SW 1271 (cell line): ENCODE data around the gene LAMA5.

Experiments used
- DNase-seq, 2 experiments: peaks; one replicate each; lab custom pipeline; 2025; lab: John Stamatoyannopoulos, UW

The LAMA5 gene

DNA sequence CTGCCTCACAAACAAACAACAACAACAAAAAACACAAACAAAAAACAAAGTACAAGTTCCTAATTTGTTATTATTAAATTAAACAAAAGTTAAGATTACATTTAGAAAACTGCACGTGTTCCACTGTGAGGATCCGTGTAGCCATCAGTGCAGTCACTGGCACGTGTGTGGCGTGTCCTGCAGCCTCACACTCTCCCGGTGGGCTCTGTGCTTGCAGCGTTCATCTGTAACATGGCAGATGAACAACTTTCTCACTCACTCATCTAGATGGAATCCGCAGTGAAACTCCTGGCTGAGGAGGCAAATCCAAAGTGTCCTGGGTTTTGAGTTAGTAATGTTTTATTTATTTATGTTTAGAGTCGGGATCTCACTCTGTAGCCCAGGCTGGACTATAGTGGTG lies 77.2 kb downstream of the LAMA5 start:
- DNase-seq: no peak

DNA sequence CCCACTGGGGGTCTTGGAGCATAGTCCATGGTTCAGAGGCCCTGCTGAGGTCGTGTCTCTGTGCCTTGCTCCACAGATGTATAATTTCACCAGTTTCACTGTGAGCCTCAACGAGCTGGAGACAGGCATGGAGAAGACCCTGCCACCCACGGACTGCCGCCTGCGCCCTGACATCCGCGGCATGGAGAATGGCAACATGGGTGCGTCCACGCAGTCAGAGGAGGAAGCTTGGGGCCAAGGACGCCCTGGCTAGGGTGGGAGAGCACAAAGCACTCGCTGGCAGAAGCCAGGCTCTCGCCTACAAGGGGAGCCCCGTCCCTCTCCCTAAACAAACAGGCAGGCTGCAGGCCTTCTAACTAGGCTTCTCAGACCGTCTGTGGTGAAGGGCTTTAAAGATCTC lies 78.0 kb downstream of the LAMA5 start:
- DNase-seq: no peak

DNA sequence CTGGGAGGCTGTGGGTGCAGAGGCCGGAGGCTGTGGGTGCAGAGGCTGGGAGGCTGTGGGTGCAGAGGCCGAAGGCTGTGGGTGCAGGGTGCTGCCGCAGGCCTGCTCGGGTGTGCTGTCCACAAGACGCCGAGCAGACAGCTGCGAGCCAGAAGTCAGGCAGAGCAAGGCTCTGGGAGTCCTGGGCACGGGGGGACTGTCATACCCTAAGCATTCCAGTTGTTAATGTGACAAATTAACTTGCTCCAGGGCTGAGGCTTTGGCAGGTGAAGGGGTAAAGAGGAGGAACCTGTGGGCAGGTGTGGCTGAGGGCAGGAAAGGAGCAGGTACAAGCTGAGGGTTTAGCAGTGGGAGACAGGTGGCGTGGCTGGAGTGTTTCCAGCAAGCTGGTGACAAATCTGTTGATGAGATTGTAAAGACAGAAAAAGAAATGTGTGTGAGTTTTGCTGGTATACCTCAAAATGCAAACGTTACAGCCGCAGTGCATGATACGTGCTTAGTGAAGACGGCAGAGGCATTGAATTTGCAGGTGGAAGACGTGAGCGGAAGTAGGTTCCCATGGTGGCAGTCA lies 78.5 kb downstream of the LAMA5 start:
- DNase-seq: no peak

DNA sequence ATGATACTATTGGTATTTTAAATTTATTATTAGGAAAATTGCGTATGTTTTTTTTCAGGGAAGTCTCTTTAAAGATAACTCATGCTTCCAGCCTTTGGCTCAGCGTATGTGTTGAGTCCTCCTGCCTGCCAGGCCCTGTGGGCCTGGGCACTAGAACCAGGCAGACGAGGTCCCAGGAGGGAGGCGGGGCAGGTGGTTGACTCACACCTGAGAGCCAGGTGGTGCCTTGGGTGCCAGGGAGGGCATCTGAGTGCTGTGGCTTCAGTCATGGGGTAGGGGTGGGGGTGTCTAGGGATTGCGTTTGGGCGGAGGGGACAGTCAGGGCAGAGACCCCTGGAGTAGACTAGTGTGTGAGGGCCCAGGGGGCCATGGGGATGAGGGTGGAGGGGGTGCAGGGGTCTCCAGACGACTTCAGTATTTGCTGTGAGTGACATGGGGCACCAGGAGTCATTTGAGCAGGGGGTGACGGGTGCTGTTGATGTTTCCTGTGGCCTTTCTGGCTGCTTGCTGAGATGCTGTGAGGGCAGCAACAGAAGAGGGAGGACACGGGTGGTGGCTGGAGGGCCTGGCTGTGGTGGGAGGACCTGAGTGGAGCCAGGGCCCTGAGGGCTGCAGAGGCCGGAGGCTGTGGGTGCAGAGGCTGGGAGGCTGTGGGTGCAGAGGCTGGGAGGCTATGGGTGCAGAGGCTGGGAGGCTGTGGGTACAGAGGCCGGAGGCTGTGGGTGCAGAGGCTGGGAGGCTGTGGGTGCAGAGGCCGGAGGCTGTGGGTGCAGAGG lies 79.2 kb downstream of the LAMA5 start:
- no peak for DNase-seq

DNA sequence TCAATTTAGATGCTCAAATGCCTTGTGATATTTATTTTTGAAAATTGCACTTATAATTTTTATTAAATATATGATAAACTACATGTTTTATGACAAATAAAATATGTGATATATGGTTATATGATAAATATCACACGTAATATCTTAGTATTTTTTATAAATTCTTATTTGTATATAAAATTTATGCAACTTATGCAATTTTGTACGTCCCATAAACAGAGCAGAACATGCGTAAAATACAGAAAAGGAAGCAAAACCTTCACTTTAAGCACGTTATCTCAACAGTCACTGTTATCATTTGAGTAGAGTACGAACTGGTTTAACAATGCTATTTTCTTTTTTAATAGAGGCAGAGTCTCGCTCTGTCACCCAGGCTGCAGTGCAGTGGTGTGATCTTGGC lies 80.0 kb downstream of the LAMA5 start:
- DNase-seq: no peak

DNA sequence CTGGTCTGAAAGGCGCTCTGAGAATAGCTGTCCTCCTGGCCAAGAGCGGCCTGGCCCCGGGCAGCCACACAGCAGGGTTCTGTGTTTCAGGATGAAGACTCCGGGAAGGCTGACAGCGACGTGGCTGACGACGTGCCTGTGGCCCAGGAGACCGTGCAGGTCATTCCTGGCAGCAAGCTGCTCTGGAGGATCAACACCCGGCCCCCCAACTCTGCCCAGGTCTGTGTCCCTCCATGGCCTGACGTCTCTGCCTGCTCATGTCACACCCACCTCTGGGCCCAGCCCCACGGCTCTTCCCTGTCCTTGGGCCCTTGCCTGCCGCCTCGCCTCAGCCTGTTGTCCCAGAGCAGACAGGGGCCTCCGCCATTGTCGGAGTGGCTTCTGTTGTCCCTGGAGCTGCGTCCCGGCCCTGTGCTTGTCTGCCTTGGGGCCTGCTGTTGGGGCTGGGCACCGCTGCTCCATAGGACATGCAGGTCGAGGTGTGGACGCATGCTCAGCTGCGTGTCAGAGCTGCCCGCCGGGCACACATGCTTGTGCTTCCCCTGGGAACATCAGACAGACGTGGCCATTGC lies 80.5 kb downstream of the LAMA5 start:
- no peak for DNase-seq

DNA sequence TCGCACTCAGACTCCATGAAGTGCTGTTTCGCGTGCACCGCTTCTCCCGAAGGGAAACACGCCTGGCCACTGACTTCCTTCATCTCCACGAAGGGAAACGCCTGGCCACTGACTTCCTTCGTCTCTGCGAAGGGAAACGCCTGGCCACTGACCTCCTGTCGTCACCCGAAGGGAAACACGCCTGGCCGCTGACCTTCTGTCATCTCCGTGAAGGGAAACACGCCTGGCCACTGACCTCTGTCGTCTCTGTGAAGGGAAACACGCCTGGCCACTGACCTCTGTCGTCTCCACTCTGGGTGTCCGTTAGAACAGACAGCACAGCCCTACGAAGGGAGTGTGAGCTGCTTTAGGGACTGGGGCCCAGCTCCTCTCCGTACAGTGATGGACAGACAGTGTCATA lies 81.4 kb downstream of the LAMA5 start:
- no peak for DNase-seq

DNA sequence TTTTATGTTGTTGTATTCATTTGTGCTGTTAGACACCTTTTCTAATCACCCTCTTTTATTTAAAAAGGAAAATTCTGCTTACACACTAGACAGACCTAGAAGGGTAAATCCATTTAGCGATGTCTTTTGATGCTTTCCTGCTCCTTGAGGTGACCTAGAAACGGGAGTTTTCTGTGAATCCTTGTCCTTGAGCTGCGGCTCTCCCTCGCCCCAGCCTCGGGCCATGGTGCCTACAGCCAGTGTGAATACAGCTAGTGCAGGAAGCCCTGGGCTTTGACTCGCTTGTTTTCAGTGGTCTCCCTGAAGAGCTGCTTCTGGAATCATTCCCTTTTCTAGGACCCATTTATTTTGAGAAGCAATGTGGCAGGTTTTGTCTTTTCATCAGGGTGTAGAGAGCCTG lies 82.0 kb downstream of the LAMA5 start:
- no peak for DNase-seq

DNA sequence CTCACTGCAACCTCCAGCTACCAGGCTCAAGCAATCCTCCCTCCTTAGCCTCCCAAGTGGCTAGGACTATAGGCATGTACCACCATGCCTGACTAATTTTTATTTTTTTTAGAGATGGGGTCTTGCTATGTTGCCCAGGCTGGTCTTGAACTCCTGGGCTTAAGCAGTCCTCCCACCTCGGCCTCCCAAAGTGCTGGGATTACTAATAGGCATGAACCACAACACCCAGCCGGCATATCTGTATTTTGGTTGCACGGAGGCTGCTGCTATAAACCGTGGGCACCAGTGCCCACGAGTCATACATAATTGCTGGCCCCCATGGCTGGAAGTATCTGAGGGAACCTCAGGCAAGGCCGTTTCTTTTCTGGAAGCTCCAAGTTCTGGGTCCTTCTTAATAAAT lies 82.7 kb downstream of the LAMA5 start:
- DNase-seq: no peak

DNA sequence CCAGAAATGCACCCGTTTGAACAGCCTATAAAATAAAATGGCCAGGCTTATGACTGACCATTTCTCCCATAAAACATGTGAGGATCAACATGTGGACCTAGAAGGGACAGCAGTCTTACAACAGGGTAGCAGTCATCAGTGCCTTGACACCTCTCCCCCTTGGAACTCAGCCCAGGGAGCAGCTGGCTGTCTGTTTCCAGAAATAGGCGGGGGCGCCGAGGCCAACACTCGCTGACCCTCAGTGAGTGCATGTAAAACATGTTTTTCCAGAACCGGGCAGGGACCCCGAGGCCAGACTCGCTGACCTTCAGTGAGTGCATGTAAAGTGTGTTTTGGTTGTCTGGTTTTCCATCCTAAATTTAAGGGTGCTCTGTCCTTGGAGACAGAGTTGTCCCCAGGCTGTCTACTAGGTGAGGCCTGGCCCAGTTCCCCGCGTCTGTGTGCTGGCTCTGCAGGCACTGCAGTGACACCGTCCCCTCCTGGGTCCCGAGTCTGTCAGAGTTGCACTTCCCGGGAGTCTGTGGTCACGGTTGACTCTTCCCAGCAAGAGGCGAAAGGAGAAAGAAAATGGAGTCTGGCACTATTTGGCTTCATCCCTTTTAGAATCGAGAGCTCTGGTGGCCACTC lies 84.1 kb downstream of the LAMA5 start:
- DNase-seq: no peak

DNA sequence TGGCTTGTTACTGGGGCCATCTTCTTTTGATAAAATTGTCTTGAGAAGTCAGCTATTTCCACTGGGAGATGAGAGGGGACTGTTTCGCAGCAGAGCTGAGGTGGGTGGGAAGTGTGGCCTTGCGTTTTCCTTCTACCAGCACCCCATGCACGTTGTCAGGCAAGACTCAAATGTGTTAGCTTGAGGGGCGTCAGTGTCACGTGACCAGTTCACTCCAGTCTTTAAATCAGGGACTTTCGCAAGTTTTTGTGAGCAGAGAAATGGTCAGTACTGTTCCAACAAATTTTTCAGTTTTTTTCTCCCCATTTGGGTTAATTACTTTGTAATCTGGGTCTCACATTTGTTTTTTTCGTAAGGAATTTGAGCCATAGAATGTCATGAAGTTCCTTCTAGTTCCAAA lies 85.0 kb downstream of the LAMA5 start:
- DNase-seq: no peak

DNA sequence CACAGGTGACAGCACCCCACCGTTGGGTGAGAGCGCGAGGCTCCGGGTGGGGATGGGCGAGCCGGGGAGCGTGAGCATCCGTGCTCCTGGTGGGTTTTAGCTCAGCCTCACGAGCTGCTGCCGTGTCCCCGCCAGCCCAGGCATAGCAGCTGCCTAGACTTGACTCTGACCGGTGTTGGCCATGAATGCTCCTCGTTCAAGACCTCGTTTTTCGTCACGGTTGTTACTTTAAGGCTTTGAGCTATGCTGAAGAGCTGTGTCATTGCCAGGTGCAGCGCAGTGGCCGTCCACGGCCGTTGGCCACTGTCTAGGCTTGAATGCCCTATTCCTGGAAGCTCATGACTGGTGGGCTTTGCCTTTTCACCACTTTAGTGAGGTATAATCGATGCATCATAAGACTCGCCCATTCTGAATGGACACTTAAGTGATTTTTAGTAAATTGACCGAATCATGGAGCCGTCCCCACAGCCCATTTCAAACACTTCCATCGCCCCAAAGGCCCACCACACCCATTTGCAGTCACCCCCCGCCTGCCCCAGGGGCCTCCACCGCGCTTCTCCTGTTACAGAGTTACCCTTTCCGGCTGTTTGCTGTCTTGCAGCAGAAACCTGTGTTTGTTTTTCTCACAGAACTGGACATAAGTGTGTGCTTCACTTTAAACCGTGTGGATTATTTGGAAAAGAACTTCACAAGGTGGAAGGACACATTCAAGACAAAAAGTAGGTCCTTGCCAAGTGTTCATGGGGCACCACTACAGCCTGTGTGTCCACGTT lies 85.8 kb downstream of the LAMA5 start:
- DNase-seq: no peak

DNA sequence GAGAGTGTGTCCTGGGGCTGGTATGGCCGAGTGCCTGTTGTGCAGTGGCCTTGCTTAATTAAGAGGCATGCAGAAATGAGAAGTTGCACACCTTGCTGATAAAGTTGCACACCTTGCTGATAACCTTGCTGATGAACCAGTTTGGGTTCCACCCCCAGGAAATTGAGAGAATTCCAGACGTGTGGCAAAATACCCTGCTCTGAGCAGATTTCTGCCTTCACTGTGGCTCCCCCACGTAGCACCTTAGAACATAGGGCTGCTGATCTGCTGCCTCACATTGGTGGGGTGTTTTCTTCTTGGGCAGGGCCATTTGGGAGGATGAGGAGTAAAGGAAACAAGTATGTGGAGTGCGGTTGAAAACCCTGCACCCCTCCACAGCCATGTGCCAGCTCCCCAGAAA lies 86.8 kb downstream of the LAMA5 start:
- no peak for DNase-seq

DNA sequence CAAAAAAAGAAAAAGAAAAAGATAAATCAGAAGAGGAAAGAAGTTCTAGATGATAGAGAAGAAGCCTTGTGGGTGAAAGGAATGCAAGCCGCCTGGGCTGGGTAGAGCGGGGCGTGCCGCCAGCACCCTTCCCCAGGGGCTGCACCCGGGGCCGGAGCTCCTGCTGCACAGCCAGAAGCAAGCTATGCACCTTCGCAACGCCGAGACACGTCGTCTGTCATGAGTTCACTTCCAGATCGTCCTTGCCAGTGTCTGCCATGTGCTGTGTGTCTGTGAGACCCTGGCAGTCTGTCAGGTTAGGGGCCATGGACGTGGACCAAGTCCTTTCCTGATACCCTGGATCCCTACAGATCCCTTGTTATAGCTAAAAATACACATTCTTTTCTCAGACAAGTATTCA lies 89.9 kb downstream of the LAMA5 start:
- no peak for DNase-seq

DNA sequence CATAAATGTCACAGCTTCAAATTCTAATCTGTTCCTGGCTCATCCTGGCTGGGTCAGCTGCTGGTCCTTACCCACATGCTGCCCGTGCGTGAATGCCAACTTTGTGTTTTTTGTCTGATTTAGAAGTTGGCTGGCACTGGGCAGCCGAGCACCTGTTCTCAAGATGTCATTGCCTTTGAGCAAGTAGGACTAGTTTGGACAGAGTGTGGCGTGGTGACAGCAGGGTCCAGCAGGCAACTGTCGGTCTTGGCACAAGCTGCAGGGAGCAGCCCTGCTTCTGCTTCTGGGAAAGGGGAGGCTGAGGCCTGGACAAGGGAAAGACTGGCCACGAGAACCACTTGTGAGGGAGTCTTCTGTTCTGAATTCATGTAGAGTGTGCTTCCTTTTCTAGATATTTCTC lies 90.7 kb downstream of the LAMA5 start:
- no peak for DNase-seq

DNA sequence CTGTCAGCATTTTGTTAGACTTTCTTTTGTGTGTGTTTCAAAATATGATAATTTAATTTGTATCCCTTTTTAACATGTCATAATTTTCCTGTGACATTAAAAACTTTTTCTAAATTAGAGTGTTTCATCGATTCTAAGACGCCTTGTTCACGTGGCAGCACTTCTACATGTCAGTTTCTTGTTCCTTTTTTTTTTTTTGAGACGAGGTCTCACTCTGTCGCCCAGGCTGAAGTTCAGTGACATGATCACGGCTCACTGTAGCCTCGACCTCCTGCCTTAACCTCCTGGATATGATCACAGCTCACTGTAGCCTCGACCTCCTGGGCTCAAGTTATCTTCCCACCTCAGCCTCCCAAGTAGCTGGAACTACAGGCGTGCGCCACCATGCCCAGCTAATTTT lies 91.9 kb downstream of the LAMA5 start:
- DNase-seq: no peak

DNA sequence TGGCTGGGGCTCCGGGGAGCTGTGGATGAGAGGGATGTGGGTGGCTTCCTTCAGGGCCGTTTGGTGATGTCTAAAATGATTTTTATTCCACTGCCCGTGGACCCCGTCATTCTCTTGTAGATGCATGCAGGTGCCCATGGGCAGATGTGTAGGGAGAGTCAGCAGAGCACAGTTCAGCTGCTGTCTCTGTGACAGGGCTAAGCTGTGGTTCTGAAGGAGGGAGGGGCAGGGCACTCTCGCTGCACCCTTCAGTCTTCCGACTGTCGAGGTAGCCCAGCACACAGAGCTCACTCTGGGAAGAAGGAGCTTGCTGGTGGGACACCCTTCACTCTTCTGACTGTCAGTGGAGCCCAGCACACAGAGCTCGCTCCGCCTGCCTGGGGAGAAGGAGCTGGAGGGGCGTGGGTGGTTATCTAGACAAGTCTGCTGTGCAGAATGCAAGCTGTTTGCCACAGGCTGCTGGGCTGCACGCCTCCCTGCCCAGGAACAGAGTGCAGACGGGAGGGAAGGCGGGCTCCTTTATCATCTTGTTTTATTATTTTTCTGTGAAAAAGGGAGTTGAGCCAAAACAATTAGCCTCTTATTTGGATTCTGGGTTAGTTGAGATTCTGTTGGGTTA lies 92.7 kb downstream of the LAMA5 start:
- DNase-seq: no peak

DNA sequence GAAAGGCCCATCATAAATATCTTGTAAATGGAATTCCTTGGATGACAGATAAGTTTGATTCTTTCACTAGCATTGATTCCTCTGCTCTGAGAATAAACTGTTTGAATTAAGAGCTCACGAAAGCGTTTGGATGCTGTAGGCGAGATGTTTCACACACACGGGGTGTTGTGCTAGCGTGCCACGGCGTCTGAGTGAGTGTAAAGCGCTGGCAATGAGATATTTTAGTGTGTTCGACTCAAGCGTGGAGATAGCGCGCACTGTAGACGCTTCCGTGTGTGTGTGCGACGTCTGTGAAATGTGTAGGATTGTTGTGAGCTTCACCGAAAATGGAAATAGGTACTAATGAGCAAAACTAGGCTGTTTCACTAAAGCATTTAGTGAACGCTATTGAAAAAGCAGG lies 93.7 kb downstream of the LAMA5 start:
- DNase-seq: no peak

DNA sequence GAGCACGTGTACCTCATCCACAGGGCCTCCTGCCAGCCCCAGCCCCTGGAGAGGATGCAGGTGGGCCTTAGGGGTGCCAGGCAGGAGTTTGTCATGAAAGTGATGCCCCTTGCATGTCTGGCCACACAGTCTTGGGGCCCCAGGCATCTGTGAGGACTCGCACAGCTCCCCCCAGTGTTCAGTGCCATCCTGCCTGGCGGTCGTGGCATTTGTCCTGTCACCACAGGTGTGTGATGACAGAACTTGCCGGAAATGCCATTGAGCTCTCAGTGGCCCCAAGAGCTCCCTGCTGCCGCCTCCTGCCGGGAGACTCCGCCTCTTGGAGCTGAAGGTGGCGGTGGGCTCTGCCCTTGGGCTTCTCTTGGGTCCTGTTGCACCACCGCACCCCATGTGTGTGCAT lies 94.9 kb downstream of the LAMA5 start:
- no peak for DNase-seq

DNA sequence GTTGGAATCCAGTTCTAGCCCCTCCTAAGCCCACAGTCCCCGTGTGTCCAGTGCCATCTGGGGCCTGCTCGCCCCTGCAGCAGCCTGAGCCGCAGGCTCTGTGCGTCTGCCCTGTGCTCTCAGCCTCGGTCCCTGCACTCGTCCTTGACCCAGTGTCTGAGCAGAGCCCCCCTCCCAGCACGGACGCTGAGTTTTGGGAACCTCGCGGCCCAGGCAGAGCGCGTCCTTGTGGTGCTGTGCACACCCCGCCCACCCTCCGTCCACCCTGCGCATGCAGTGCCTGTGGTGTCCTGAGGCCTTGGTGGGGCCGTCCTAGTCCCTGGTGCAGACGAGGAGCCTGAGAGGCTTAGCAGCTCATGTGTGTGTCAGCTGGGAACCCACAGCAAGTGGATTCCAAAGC lies 97.2 kb downstream of the LAMA5 start:
- DNase-seq: no peak

DNA sequence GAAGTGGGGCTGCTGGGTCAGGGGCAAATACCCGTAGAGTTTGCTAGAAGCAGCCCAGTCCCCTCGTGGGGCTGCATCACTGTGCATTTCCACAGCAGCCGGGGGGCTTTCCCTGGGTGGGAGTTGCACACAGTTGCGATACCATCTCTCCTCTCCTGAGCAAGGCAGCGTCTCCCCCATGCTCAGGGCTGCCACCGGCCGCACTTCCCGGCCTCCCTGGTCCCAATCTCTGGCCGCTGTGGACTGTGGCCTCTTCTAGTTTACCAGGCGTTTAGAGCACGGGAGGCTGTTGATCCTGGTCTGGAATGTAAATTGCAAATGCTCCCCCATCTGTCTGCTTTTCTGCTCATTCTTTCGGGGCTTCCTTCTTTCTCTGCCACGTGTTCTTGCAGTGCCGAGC lies 97.7 kb downstream of the LAMA5 start:
- DNase-seq: no peak

DNA sequence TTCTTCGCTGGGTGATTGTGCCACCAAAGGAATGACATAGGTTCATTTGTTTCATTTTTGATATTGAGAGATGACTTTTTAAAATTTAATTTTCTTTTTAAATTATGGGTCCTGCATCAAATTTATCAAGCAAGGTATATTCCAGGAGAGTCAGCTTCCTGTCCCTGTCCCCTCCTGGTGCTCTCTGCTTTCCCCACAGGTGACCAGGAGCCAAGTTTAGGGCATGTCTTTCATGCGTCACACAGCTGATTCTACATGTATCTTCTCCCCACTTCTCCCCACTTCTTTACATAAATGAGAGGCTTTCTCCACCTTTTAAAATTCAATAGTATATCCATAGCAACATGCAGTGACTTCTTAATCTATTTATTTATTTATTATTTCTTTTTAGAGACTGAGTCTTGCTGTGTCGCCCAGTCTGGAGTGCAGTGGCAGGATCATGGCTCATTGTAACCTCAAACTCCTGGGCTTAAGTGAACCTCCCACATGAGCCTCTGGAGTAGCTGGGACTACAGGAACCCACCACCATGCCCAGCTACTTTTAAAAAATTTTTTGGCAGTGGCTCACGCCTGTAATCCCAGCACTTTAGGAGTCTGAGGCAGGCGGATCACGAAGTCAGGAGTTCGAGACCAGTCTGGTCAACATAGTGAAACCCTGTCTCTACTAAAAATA lies 98.7 kb downstream of the LAMA5 start:
- DNase-seq: no peak
